HG02938 (cell line): ENCODE results near the gene TCF7.

Experiments
- ATAC-seq: cut with Tn5 transposase; IDR thresholded peaks from one replicate; pipeline ENCODE4 v1.9.1; 2021; ENCODE audit warnings: mild to moderate bottlenecking, moderate library complexity; ENCODE audit not compliant: unreplicated experiment

Gene TCF7

DNA sequence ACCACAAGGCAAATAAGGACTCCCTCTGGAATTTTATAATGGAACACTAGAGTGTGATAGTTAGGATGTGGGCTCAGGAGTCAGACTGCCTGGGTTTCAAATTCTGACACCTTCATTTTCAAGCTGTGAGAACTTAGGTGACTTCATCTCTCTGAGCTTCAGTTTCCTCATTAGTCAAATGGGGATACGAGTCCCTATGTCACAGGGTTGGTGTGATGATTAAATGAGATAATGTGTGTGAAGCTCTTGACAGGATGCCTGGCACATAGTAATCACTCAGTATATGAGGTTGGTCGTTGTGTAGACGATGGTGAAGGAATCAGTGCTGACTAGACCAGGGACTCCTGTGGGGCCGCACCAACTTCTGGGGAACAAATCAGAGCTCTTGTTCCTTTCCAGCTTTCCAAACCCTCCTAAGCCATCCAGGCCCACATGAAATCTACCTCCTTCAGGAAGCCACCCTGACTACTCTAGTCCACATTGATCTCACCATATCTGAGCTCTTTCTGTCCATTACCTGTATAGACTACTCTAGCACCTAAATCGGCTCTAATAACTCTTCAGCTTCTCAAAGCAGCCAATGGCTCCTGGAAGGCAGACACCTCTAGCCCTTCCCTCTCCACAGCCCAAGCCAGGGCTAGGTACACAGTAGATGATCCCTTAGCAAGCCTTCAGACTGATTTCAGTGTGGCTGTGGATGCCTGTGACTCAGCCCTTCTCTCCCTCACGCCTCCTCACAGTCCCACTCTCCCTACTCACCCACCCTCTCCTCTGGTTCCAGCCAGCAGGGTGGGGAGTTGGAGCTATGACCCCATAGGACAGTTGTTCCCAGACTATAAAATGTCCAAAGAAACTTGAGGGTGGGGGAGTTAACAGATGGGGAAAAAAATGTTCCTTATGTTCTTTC, 2.5 kb upstream of the TCF7 start:
- ATAC-seq: no peak

DNA sequence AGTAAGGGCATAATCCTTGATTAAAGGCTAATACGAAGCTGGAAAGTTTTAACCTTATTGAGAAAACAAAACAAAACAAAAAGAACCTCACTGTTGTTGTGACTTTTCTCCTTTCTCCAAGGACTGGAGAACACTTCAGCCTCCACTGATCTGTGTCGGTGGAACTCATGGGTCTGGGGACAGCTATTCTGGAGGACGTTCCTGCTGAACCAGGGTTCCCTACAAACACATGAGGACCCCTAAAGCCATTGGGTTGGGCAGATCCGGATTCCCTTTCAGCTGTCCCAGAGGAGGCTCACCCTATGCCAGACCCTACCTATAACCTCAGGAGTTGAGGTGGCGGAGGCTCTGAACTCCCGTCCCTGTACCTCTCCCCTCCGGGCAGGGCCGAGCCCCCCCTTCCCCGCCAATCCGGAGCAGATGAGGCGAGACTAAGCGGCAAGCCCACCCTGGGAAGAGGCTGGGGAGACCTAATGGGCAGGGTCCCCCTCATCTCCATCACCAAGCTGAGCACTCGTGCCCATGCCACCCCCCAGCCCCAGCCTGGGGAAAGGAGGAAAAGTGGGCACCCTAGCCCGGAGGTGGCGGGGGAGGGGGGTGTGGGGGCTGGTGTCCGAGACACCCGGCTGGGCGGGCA, 1.6 kb upstream of the TCF7 start:
- no peak for ATAC-seq

DNA sequence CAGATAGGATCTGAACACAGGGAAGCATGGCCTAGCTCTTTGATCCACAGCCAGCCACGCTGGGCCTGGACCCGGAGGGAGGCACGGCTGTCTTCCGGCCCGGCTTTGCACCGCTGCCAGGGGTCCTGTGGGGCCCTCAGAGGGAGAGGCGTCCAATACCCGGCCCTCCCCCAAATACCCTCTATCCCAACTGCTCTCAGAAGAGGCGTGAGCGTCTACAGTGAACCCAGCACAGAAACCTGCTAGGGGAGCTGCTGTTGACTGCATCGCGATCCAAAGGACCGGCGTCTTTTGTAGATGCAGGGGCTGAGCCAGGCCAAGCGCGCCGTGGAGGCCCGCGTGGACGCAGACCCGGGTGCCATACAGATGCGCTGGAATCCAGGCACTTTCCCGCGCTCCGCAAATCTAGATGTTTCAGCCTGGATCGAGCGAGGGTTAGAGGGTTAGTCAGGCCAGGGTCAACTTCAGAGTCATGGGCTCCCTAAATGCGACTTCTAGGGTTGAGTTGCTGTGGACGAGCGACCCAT, 1.1 kb upstream of the TCF7 start:
- ATAC-seq: no peak

DNA sequence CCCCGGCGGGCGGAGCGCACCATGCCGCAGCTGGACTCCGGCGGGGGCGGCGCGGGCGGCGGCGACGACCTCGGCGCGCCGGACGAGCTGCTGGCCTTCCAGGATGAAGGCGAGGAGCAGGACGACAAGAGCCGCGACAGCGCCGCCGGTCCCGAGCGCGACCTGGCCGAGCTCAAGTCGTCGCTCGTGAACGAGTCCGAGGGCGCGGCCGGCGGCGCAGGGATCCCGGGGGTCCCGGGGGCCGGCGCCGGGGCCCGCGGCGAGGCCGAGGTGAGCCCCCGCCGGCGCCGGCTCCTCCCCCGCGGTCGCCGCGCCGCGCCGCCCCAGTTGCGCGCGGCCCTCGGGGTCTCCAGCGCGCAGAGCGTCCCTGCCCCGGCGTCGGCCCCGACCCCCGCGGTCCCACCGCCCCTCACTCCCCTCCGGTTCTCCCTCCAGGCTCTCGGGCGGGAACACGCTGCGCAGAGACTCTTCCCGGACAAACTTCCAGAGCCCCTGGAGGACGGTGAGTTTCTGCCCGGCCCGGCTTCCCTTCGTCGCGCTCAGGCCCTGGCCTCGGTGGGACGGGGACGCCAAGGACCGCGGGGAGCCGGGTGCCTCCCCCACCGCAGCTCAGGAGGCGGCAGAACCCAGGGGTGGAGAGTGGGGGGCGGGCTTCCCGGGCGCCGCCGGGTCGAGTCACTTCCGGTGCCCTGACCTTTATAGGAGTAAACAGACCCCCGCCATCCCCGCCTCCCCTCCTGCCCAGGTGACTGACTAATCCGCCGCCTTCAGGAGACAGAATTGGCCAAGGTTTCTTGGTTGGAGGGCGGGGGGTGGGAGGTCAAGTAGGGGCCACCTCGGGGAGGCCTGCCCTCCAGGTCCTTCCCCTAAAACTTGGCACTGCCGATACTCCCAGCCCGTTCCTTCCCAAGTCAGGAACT, 665 bp downstream of the TCF7 start:
- no peak for ATAC-seq

DNA sequence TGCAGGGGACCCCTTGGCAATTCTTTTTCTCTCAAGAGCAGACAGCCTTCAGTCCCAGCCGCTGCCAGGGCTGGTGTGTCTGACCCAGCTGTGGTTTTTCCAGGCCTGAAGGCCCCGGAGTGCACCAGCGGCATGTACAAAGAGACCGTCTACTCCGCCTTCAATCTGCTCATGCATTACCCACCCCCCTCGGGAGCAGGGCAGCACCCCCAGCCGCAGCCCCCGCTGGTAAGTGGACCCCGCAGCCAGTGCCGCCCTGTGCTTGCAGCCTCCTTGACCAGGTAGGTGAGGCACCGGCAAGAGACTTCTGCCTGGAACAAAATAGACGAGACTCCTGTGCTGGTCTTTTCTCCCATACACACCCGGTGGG, 1.3 kb downstream of the TCF7 start:
- ATAC-seq: no peak

- ATAC-seq: no peak
These were observed 1.8 kb downstream of the TCF7 start for GRCh38 chr5:134116286-134116685.

GRCh38 chr5:134116789-134117761, 2.6 kb downstream of the TCF7 start:
- ATAC-seq: no peak

- no peak for ATAC-seq
These were observed 3.8 kb downstream of the TCF7 start for GRCh38 chr5:134118212-134118835.

GRCh38 chr5:134119720-134120119, 5.2 kb downstream of the TCF7 start:
- ATAC-seq: no peak

DNA sequence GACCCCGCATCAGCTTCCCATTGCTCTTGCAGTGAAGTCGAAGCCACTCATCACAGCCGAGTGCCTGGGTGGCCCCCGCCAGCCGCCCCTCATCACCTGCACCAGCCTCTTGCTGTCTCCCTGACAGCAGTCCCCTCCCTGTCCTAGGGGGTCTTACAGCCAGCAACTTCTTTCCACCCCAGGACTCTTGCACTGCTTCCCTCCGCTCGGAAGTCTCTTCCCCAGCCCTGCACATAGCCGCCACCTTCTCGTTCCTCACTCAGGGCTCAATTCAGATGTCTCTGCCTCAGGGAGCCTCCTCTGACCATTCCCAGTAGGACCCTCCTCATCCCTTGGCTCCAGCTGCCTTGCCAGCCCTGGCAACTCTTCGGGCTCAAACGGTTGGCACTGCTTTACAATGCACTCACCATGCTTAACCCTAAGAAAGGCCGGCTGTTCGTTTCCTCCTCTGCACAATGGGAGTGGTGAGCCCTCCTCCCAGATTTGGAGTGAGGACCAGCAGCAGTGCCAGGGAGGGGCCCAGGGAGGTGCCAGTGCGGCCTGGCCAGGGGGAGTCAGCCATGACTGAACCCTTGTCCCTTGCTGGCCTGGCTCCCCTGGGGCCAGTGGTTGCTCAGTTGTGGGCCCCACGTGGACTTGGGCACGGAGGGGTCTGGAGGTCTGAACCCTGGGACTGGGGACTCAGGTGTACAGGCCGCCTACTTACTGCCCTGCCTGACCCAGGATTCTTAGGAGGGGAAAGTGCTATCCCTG, 6.1 kb downstream of the TCF7 start:
- no peak for ATAC-seq

- no peak for ATAC-seq
These were observed 8.0 kb downstream of the TCF7 start for GRCh38 chr5:134122530-134122929.

GRCh38 chr5:134123360-134123759, 8.9 kb downstream of the TCF7 start:
- no peak for ATAC-seq

DNA sequence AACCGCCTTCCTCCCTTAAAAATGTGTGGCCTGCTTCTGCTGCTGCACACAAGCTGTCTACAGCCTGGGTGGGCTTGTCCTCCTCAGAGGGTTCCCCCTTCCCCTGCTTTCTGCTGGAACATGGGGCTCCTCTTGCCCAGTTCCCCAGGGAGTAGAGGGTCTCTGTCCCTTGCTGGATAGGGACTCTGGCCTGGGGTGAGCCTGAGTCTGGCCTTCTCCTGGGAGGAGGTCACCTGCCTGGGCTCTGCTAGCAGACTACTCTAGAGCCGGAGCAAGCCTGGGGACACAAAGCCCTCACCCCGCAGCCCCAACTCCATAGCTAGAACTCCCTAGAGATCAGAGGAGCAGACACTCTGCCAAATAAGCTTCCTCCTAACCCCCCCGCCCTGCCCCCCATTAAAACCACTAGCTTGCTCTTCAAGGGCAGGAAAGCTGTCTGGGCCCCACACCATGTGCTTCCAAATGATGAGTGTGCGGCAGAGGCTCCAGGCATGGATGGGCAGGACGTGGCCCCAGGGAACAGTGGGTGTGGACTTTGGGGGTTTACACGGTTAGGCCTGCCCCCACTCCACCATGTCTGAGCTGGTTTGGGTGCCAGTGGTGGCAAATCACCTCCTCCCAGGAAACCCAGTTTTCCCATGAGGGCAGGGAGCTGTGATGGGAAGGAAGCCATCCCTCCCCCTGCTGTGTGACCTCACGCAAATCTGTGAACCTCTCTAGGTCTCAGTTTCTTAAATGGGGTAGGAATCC, 10.0 kb downstream of the TCF7 start:
- no peak for ATAC-seq

- no peak for ATAC-seq
These were observed 10.8 kb downstream of the TCF7 start for GRCh38 chr5:134125039-134126015.

DNA sequence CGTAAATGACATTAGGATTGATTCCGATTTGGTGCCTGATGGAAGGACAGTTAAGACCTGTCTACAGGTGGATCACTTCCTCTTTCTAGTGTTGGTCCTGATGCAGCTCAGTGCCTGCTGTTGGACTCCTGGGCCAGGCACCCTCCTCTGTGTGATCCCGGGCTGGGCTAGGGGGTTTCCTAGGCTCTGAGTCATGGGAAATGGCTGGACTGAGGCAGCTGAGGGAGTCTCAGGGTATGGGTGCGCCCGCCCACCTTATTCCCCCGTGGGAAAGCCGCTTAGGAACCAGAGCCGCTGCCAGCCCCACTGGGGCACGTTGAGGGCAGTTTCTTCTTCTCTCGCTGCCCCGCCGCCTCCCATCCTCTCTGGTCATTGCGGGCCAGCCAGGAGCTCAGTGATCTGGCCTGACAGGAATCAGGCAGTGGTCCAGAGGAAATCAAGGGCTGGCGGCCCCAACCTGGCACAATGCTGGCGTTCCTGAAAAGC, 12.9 kb downstream of the TCF7 start:
- peak; percentile 50 for ATAC-seq

- ATAC-seq: no peak
These were observed 13.6 kb downstream of the TCF7 start for GRCh38 chr5:134127988-134128647.
